ENCODE results near the gene AK3. TPM values are rescaled to one million over a fixed set of nuclear protein-coding genes. Genes with fewer than 3 reads are reported as not detected.

The AK3 gene
- total and polyA plus RNA-seq, 2 of the 8 experiments (the other 6 are each of a cell fraction or from before 2014, with no cell fraction given): 8.9 to 30.0 TPM

- no peak overlapping the region for H3K4me2 ChIP-seq (ENCODE audit: insufficient read depth in 1 of 2, low read depth in 2 of 2, low read length in 2 of 2)
- no peak overlapping the region for H2BK5ac ChIP-seq (ENCODE audit: low read depth, low read length)
- H3K9ac ChIP-seq (replicated peaks in 1 of 4; ENCODE audit: extremely low read depth in 1 of 4, low read depth in 3 of 4, low read length in 3 of 4): no peak overlapping the region
- no peak overlapping the region for H3K4ac ChIP-seq (replicated peaks; ENCODE audit: insufficient read length, low read depth, low read length)
- H3K36me3 ChIP-seq (ENCODE audit: control insufficient read depth in 2 of 4, insufficient read depth in 4 of 4, low read length in 3 of 4): peaks cover 5 to 38% (median 18%) of the 10 kb centered on the region in 4 experiments
- 88% methylated on average over 4 of the region's 4 CpGs; no CpG with 5 or more reads in 1 of the 2 experiments for WGBS, 2 experiments (ENCODE audit: extremely low coverage in 1 of 2, insufficient coverage in 1 of 2, insufficient read length in 1 of 2, insufficient replicate concordance in 2 of 2, low coverage in 1 of 2, low lambda C conversion rate in 2 of 2, missing lambda C conversion rate in 1 of 2)
- no peak for TF ChIP-seq BRCA1 (IDR thresholded peaks at IDR 0.05; ENCODE audit: low read depth, low read length)
- TF ChIP-seq POLR2A (IDR thresholded peaks at IDR 0.05; ENCODE audit: control extremely low read depth in 1 of 2, low read depth in 2 of 2, low read length in 2 of 2): no peak
- no peak for TF ChIP-seq TAF1 (IDR thresholded peaks at IDR 0.05; ENCODE audit: low read depth, low read length)
- no peak for TF ChIP-seq POLR2AphosphoS5 (IDR thresholded peaks at IDR 0.05; ENCODE audit: low read depth, low read length)
- no peak for TF ChIP-seq SIN3A (conservative IDR thresholded peaks at IDR 0.05 in 1 of 2, IDR thresholded peaks at IDR 0.05 in 1 of 2; ENCODE audit: low read depth in 1 of 2, low read length in 2 of 2)
- TF ChIP-seq SRF (IDR thresholded peaks at IDR 0.05; ENCODE audit: low read depth, low read length): no peak
- no peak for TF ChIP-seq RNF2 (IDR thresholded peaks at IDR 0.05; ENCODE audit: borderline replicate concordance, low read depth, low read length, missing control alignments, poor library complexity, severe bottlenecking)
- no peak overlapping the region for H3K23ac ChIP-seq (ENCODE audit: insufficient read length)
- H2AFZ ChIP-seq (ENCODE audit: low read length): no peak overlapping the region
- H2BK15ac ChIP-seq (ENCODE audit: low read length): no peak overlapping the region
- H3K9me3 ChIP-seq (ENCODE audit: insufficient read depth in 2 of 2, low read depth in 1 of 2, low read length in 1 of 2): no peaks in the 10 kb centered on the region
- no peak overlapping the region for H3K18ac ChIP-seq (ENCODE audit: extremely low read depth, low read length)
- H3K14ac ChIP-seq (ENCODE audit: insufficient read length): no peak overlapping the region
- ChIA-PET POLR2A (ENCODE audit: partially characterized antibody) (no interaction called here), CTCF (ENCODE audit: partially characterized antibody) (interaction anchor here (0.9 to 1.3 kb wide), 2 partner anchors 23 to 41 kb away, joined by 3 read pairs; partner anchors contain the start of gene AK3)
- no peak overlapping the region for H2BK120ac ChIP-seq (replicated peaks; ENCODE audit: low read depth, low read length)
- no peak overlapping the region for H4K91ac ChIP-seq (replicated peaks; ENCODE audit: insufficient read length, low read length)
- no peaks in the 10 kb centered on the region for H3K79me1 ChIP-seq (ENCODE audit: low read depth, low read length)
- no peak overlapping the region for H2BK20ac ChIP-seq (ENCODE audit: low read length)
- H3K4me1 ChIP-seq (replicated peaks in 1 of 4; ENCODE audit: control insufficient read depth in 3 of 4, insufficient read depth in 4 of 4, low read length in 3 of 4): no peaks in the 10 kb centered on the region
- no peak overlapping the region for H2AK5ac ChIP-seq (ENCODE audit: low read depth, low read length)
- no peak overlapping the region for H3K4me3 ChIP-seq (ENCODE audit: extremely low read depth in 1 of 4, insufficient read depth in 2 of 4, low read depth in 3 of 4, low read length in 4 of 4)
- H3K56ac ChIP-seq (replicated peaks; ENCODE audit: insufficient read length, low read depth, low read length): no peak overlapping the region
- FAIRE-seq (no peak), DNase-seq (ENCODE audit: low read depth in 1 of 2, low spot score in 2 of 2) (no peak)
- no peak overlapping the region for H3K27ac ChIP-seq (ENCODE audit: low read depth, low read length)
- no peaks in the 10 kb centered on the region for H4K20me1 ChIP-seq (replicated peaks in 1 of 2; ENCODE audit: control insufficient read depth in 1 of 2, insufficient read depth in 2 of 2, low read length in 2 of 2)
- no peak overlapping the region for H4K5ac ChIP-seq (ENCODE audit: insufficient read length, low read depth, low read length)
- H4K8ac ChIP-seq (ENCODE audit: extremely low read depth, insufficient read depth, low read length): no peak overlapping the region
- H2BK12ac ChIP-seq (ENCODE audit: low read depth, low read length): no peak overlapping the region
- H3K79me2 ChIP-seq (ENCODE audit: control insufficient read depth in 1 of 2, insufficient read depth in 2 of 2, low read length in 2 of 2): no peaks in the 10 kb centered on the region
- H3K27me3 ChIP-seq (replicated peaks in 1 of 4; ENCODE audit: control insufficient read depth in 3 of 4, extremely low read depth in 1 of 4, insufficient read depth in 3 of 4, low read length in 3 of 4): no peaks in the 10 kb centered on the region
- peaks cover 5% of the 10 kb centered on the region; the same call in 1 of the 2 replicates for H3K23me2 ChIP-seq (ENCODE audit: low read depth, low read length)
Measured at GRCh38 chr9:4717815-4718214, 23.2 kb downstream of the AK3 start.

Data from H1 (cell line).